Activated CD8-positive, alpha-beta T cell treated with anti-CD3 and anti-CD28 coated beads for 36 hours (primary cell): ENCODE measurements around the gene ACSL3. TPM values are rescaled to one million over a fixed set of nuclear protein-coding genes. Genes with fewer than 3 reads are reported as not detected.

Source experiments
- ATAC-seq: fragments of 200-7000 bp; cut with Tn5 transposase; one replicate; pipeline ENCODE4 v1.10.0; 2021; ENCODE audit warnings: mild to moderate bottlenecking, moderate library complexity
- CTCF ChIA-PET: fragments of 350-600 bp; sonication (Branson Sonifier 250); formaldehyde crosslinking; loops from one replicate; lab custom pipeline; 2021; ENCODE audit warnings: antibody characterized with exemption; lab: Charles Lee
- POLR2A ChIA-PET: fragments of 350-600 bp; sonication (Branson Sonifier 250); formaldehyde crosslinking; loops from one replicate; lab custom pipeline; 2021; ENCODE audit warnings: antibody characterized with exemption; lab: Charles Lee
- DNase-seq: peaks from one replicate; pipeline ENCODE4 v3.0.0-alpha.2; 2020
- H3K27ac Mint-ChIP-seq: one replicate; pipeline ENCODE4 v1.8.0; 2021; ENCODE audit warnings: mild to moderate bottlenecking, mixed read lengths
- H3K27me3 Mint-ChIP-seq: one replicate; pipeline ENCODE4 v1.8.0; 2021; ENCODE audit warnings: mixed read lengths
- H3K36me3 Mint-ChIP-seq: one replicate; pipeline ENCODE4 v1.8.0; 2021; ENCODE audit warnings: low read depth, mixed read lengths
- H3K4me1 Mint-ChIP-seq: one replicate; pipeline ENCODE4 v1.8.0; 2021; ENCODE audit warnings: low read depth, mixed read lengths
- H3K4me3 Mint-ChIP-seq: one replicate; pipeline ENCODE4 v1.8.0; 2021; ENCODE audit warnings: mild to moderate bottlenecking, moderate library complexity, mixed read lengths
- H3K9me3 Mint-ChIP-seq: one replicate; pipeline ENCODE4 v1.8.0; 2021; ENCODE audit warnings: mixed read lengths
- intact Hi-C: fragments of 100-400 bp; cut with micrococcal nuclease; formaldehyde crosslinking; loops from one replicate; pipeline ENCODE4 v1.10.0; 2022
- total RNA-seq, 2 experiments: library from RNA; stranded (reverse); gene quantifications; one replicate each; pipeline ENCODE4 v1.2.3, GENCODE V29; 2021
- TF ChIP-seq, protein P1 (sequence below): fragments of 200-600 bp; IDR thresholded peaks from one replicate; pipeline ENCODE4 v1.8.0; 2022; ENCODE audit warnings: antibody characterized with exemption, mild to moderate bottlenecking

The ACSL3 gene
- total RNA-seq, 2 experiments from 2014 or later, result 43.8 to 44.6 TPM

DNA sequence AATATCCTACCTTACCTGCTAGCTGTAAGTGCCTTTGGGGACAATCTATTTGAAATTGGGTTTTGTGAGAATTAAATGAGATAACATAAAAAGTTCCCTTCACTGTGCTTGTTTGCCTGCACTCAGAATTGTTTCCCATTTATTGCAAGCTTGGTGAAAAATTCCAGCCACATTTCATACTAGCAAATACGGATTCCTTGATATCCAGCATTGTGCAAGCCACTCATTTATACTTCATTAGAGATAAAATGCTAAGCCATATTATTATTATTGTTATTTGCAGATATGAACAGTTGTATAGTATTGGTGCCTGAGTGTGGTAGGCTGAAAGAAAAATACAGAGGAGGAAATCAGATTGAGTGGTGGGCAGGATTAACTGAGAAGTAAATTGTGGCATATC lies 31.9 kb downstream of the ACSL3 start:
- Mint-ChIP-seq H3K4me1 (peaks cover 31% of the 10 kb centered on the region), H3K36me3 (peaks cover 19% of the 10 kb centered on the region), H3K9me3 (no peaks in the 10 kb centered on the region), H3K4me3 (no peak overlapping the region), H3K27me3 (no peaks in the 10 kb centered on the region), H3K27ac (no peak overlapping the region)
- POLR2A ChIA-PET, result no interaction called here
- no peak for ATAC-seq
- intact Hi-C loops, result no loop called here
- TF ChIP-seq, protein P1, sequence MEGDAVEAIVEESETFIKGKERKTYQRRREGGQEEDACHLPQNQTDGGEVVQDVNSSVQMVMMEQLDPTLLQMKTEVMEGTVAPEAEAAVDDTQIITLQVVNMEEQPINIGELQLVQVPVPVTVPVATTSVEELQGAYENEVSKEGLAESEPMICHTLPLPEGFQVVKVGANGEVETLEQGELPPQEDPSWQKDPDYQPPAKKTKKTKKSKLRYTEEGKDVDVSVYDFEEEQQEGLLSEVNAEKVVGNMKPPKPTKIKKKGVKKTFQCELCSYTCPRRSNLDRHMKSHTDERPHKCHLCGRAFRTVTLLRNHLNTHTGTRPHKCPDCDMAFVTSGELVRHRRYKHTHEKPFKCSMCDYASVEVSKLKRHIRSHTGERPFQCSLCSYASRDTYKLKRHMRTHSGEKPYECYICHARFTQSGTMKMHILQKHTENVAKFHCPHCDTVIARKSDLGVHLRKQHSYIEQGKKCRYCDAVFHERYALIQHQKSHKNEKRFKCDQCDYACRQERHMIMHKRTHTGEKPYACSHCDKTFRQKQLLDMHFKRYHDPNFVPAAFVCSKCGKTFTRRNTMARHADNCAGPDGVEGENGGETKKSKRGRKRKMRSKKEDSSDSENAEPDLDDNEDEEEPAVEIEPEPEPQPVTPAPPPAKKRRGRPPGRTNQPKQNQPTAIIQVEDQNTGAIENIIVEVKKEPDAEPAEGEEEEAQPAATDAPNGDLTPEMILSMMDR, result no peak
- CTCF ChIA-PET, result interaction anchor here (1.0 kb wide), 1 partner anchor 10 kb away, joined by 3 read pairs; no protein-coding TSS in a partner anchor
- DNase-seq, result no peak

DNA sequence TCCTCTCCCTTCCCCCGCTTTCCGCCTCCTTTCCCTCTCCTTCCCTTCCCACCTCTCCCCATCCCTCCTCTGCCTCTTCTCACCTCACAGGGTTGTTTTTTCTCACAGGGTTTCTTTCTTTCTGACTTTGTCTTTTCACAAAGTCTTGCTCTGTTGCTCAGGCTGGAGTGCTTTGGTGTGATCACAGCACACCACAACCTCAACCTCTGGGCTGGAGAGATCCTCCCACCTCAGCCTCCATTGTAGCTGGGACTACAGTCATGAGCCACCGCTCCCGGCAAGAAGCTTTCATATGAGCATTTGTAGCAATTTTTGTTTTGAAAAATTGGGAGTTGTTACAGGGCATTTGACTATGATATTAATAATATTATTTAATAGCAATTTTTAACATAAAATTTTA lies 32.9 kb downstream of the ACSL3 start:
- Mint-ChIP-seq H3K4me1 (peaks cover 36% of the 10 kb centered on the region), H3K27me3 (no peaks in the 10 kb centered on the region), H3K4me3 (no peak overlapping the region), H3K27ac (no peak overlapping the region), H3K9me3 (no peaks in the 10 kb centered on the region), H3K36me3 (peaks cover 14% of the 10 kb centered on the region)
- ATAC-seq (no peak), DNase-seq (no peak)
- ChIA-PET CTCF (interaction anchor here (0.8 to 1.2 kb wide), 3 partner anchors 10 to 185 kb away, joined by 3 to 5 read pairs (median 4); no protein-coding TSS in a partner anchor), POLR2A (no interaction called here)
- TF ChIP-seq, protein P1, result no peak
- intact Hi-C loops, result no loop called here

DNA sequence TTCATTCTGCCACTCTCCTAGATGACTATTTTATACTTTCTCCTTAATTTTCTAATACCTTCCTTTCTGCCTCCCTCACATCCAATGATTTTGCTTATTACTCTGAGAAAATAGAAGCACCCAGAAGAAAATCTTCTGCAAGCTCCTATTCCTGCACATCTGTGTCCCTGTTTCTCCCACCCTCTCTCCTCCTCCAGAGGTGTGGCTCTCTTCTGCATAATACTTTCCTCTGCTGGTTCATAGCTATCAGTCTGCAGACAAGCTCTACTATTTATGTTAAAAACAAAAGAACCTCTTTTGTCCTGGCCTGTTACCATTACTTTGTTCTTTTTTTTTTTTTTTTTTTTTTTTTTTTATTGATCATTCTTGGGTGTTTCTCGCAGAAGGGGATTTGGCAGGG lies 34.3 kb downstream of the ACSL3 start:
- DNase-seq, result no peak
- no peaks in the 10 kb centered on the region for H3K9me3 Mint-ChIP-seq
- H3K27ac Mint-ChIP-seq, result no peak overlapping the region
- H3K36me3 Mint-ChIP-seq, result peaks cover 6% of the 10 kb centered on the region
- TF ChIP-seq, protein P1, result no peak
- CTCF ChIA-PET, result interaction anchor here (1.2 kb wide), 1 partner anchor 205 kb away, joined by 4 read pairs; no protein-coding TSS in a partner anchor
- H3K4me1 Mint-ChIP-seq, result peaks cover 34% of the 10 kb centered on the region
- no peak for ATAC-seq
- intact Hi-C loops, result no loop called here
- POLR2A ChIA-PET, result no interaction called here
- no peaks in the 10 kb centered on the region for H3K27me3 Mint-ChIP-seq
- no peak overlapping the region for H3K4me3 Mint-ChIP-seq

DNA sequence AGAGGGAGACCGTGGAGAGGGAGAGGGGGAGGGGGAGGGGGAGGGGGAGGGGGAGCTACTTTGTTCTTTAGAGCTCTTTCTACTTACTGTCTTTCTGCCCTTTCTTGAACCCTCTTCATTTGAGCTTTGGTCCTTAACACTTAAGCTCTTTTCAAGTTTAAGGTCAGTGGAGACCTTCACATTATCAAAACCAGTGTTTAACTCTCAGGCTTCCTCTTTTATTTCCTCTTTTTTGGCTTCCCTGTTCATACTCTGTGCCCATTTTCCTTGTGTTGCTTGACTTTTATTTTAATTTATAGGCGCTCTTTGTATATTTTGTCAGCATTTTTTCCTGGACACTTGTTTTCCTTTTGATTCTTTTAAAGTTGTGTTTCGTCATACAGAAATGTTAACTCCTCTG lies 37.1 kb downstream of the ACSL3 start:
- intact Hi-C loops, result no loop called here

More for the DNA sequence above, 37.1 kb downstream of the ACSL3 start:
- Mint-ChIP-seq H3K4me1 (peaks cover 30% of the 10 kb centered on the region), H3K36me3 (no peaks in the 10 kb centered on the region), H3K4me3 (no peak overlapping the region), H3K27ac (no peak overlapping the region), H3K27me3 (no peaks in the 10 kb centered on the region), H3K9me3 (no peaks in the 10 kb centered on the region)
- CTCF ChIA-PET, result no interaction called here
- TF ChIP-seq, protein P1, result no peak
- ATAC-seq (no peak), DNase-seq (no peak)
- POLR2A ChIA-PET, result no interaction called here
